SU-DHL-6 (cell line): ENCODE data around the gene ACSM6.

ENCODE experiments used
- H2AFZ ChIP-seq: fragments of 200-600 bp; sonication (generic); 2 replicates; pipeline ENCODE4 v1.6.1; 2014; ENCODE audit warnings: low read depth, mild to moderate bottlenecking, moderate library complexity, mixed read lengths, antibody characterized with exemption, low read length; ENCODE audit not compliant: severe bottlenecking
- H3F3A ChIP-seq: fragments of 200-600 bp; shearing (Covaris generic); 2 replicates; pipeline ENCODE4 v1.6.0; 2016; ENCODE audit warnings: antibody characterized with exemption, mild to moderate bottlenecking; ENCODE audit not compliant: insufficient read depth
- H3K27ac ChIP-seq: fragments of 200-600 bp; sonication (generic); 2 replicates; pipeline ENCODE4 v1.5.1; 2016; ENCODE audit warnings: low read depth, mild to moderate bottlenecking, low read length, moderate library complexity, mixed read lengths
- H3K27me3 ChIP-seq: fragments of 200-600 bp; sonication (generic), shearing (Covaris generic); 2 replicates; pipeline ENCODE4 v1.6.0; 2014; ENCODE audit warnings: mild to moderate bottlenecking, low read length
- H3K36me3 ChIP-seq: fragments of 200-600 bp; sonication (generic); 2 replicates; pipeline ENCODE4 v1.6.1; 2014; ENCODE audit warnings: mild to moderate bottlenecking, low read length, mixed read lengths
- H3K4me2 ChIP-seq: fragments of 300-600, 200-600 bp; shearing (Covaris generic), sonication (generic); 2 replicates; pipeline ENCODE4 v1.6.0; 2014; ENCODE audit warnings: low read length, low read depth, mild to moderate bottlenecking; ENCODE audit not compliant: poor library complexity, severe bottlenecking
- H3K4me3 ChIP-seq: fragments of 200-600 bp; sonication (generic); 2 replicates; pipeline ENCODE4 v1.5.1; 2014; ENCODE audit warnings: antibody characterized with exemption, low read length, mild to moderate bottlenecking, mixed read lengths; ENCODE audit not compliant: insufficient read depth, poor library complexity, severe bottlenecking
- H3K79me2 ChIP-seq: fragments of 200-600 bp; sonication (generic); 2 replicates; pipeline ENCODE4 v1.6.1; 2014; ENCODE audit warnings: mild to moderate bottlenecking, low read length, moderate library complexity; ENCODE audit not compliant: insufficient read depth
- H3K9ac ChIP-seq: fragments of 200-600 bp; sonication (generic); 2 replicates; pipeline ENCODE4 v1.7.0; 2014; ENCODE audit warnings: mild to moderate bottlenecking, low read length
- H3K9me2 ChIP-seq: fragments of 200-600 bp; sonication (generic); replicated peaks from 2 replicates; pipeline ENCODE4 v1.6.1; 2014; ENCODE audit warnings: low read length; ENCODE audit not compliant: insufficient read depth
- H3K9me3 ChIP-seq: fragments of 200-600 bp; sonication (generic); 2 replicates; pipeline ENCODE4 v1.6.1; 2014; ENCODE audit warnings: low read length, mixed read lengths; ENCODE audit not compliant: insufficient read depth
- H4K20me1 ChIP-seq: fragments of 200-600 bp; sonication (generic); 2 replicates; pipeline ENCODE4 v1.6.1; 2014; ENCODE audit warnings: low read depth, mild to moderate bottlenecking, antibody characterized with exemption, low read length, moderate library complexity, mixed read lengths
- EZH2phosphoT487 ChIP-seq: fragments of 200-600 bp; sonication (generic), shearing (Covaris generic); conservative IDR thresholded peaks from 2 replicates; pipeline ENCODE4 v1.6.1; 2018; ENCODE audit warnings: mild to moderate bottlenecking, antibody characterized with exemption, low read length, moderate library complexity, mixed read lengths
- TF ChIP-seq, protein P1 (sequence below): fragments of 200-600 bp; sonication (generic); IDR thresholded peaks from one replicate; pipeline ENCODE4 v1.5.1; 2017; ENCODE audit warnings: antibody characterized with exemption, mild to moderate bottlenecking, low read length, moderate library complexity; ENCODE audit not compliant: insufficient read depth, poor library complexity, severe bottlenecking

ACSM6 gene

DNA sequence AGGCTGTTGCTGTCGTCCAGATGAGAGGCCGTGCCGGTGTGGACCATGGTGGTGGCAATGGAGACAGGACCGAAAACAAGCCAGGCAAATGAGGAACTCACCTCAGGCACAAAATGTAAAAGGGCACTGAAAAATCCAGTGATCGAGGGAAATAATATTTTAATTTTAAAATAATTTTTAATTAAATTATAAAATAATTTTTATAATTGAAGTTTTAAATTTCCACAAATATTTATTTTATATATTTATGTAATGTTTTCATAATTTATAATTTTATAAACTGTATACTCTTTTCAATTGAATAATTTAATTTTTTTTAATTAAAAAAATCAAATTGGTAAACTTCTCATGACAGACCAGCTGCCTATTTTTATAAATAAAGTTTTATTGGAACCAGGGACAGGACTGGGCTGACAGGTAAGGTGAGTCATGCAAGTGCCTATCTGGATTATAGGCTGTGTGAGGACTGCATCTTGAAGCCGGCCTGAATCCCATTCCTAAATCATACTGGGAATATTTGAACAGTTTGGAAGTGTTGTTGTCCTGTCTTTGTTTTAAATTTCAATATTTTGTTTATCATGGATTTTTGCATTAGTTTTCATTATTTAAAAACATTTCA is 15.6 kb downstream of the ACSM6 start:
- Histone ChIP-seq H2AFZ (no peak overlapping the region), H3K4me2 (no peak overlapping the region), H3K9ac (no peak overlapping the region), H3K27me3 (no peaks in the 10 kb centered on the region), H3K36me3 (no peaks in the 10 kb centered on the region), H3K27ac (no peak overlapping the region), H3K9me3 (no peaks in the 10 kb centered on the region), H3K79me2 (no peaks in the 10 kb centered on the region), H3K4me3 (no peak overlapping the region), H4K20me1 (no peaks in the 10 kb centered on the region), H3F3A (no peaks in the 10 kb centered on the region), H3K9me2 (no peaks in the 10 kb centered on the region)
- TF ChIP-seq, protein P1, sequence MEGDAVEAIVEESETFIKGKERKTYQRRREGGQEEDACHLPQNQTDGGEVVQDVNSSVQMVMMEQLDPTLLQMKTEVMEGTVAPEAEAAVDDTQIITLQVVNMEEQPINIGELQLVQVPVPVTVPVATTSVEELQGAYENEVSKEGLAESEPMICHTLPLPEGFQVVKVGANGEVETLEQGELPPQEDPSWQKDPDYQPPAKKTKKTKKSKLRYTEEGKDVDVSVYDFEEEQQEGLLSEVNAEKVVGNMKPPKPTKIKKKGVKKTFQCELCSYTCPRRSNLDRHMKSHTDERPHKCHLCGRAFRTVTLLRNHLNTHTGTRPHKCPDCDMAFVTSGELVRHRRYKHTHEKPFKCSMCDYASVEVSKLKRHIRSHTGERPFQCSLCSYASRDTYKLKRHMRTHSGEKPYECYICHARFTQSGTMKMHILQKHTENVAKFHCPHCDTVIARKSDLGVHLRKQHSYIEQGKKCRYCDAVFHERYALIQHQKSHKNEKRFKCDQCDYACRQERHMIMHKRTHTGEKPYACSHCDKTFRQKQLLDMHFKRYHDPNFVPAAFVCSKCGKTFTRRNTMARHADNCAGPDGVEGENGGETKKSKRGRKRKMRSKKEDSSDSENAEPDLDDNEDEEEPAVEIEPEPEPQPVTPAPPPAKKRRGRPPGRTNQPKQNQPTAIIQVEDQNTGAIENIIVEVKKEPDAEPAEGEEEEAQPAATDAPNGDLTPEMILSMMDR, result no peak
- TF ChIP-seq EZH2phosphoT487, result no peak

DNA sequence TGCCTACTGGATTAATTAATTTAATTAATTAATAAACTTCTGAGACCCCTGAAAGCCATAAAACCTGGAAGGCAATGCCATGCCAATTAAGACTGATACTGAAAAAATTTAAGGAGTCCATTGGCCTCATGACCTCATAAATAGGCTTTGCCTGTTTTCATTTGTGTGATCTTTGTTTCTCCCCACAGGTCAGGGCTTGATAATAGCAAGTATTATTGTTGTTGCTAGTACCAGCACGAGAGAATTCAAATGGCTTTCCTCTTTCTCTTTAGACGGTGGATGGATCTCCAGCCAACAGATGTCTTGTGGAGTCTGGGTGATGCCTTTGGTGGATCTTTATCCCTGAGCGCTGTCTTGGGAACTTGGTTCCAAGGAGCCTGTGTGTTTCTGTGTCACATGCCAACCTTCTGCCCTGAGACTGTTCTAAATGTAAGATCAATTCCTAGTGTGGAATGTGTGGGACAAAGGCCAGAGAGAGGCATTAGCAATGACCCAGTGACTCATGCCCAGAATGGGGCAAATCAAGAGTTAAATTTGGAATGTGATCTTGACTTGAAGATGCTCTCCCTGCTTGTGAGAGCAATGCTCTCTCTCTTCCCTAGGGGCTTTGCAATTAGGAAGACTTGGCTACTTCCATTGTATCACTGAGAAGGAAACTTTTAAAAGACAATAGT is 17.7 kb downstream of the ACSM6 start:
- H3K79me2 ChIP-seq, result no peaks in the 10 kb centered on the region
- no peak for TF ChIP-seq EZH2phosphoT487
- TF ChIP-seq, protein P1, result no peak
- H3K4me3 ChIP-seq, result no peak overlapping the region
- H4K20me1 ChIP-seq, result no peaks in the 10 kb centered on the region
- no peaks in the 10 kb centered on the region for H3K27me3 ChIP-seq
- no peaks in the 10 kb centered on the region for H3F3A ChIP-seq
- H3K9me3 ChIP-seq, result no peaks in the 10 kb centered on the region
- H3K27ac ChIP-seq, result no peak overlapping the region
- H3K4me2 ChIP-seq, result no peak overlapping the region
- H2AFZ ChIP-seq, result no peak overlapping the region
- no peaks in the 10 kb centered on the region for H3K36me3 ChIP-seq
- no peaks in the 10 kb centered on the region for H3K9me2 ChIP-seq
- H3K9ac ChIP-seq, result no peak overlapping the region

DNA sequence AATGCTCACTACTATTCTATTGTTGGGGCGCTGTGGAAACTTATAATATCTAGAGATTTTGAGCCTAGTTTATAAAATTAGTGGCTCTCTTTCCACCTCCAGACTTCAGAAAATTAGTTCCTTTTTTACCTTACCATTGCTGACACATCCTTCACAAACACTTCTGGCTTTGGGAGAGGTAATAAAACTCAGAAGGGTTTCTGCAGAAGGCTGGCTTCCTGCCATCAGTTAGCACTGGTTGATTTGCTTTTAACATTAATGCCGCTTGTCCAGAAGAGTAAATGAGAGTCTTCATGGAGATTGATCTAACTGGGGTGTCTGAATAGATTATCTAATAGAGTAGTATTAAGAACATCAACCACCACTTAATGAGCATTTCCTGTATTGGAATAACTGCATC is 20.3 kb downstream of the ACSM6 start:
- Histone ChIP-seq H3K4me2 (no peak overlapping the region), H3K9ac (no peak overlapping the region), H4K20me1 (no peaks in the 10 kb centered on the region), H3K9me3 (no peaks in the 10 kb centered on the region), H3K36me3 (no peaks in the 10 kb centered on the region), H2AFZ (no peak overlapping the region), H3K27me3 (no peaks in the 10 kb centered on the region), H3K27ac (no peak overlapping the region), H3K79me2 (no peaks in the 10 kb centered on the region), H3F3A (no peaks in the 10 kb centered on the region), H3K9me2 (no peaks in the 10 kb centered on the region), H3K4me3 (no peak overlapping the region)
- TF ChIP-seq, protein P1, result no peak
- no peak for TF ChIP-seq EZH2phosphoT487
